Measurements from ENCODE around the gene ABCA1. TPM values are rescaled to one million over a fixed set of nuclear protein-coding genes. Genes with fewer than 3 reads are reported as not detected.

ABCA1 gene
- total RNA-seq, 1 donor from 2014 or later, result 21.9 TPM

DNA sequence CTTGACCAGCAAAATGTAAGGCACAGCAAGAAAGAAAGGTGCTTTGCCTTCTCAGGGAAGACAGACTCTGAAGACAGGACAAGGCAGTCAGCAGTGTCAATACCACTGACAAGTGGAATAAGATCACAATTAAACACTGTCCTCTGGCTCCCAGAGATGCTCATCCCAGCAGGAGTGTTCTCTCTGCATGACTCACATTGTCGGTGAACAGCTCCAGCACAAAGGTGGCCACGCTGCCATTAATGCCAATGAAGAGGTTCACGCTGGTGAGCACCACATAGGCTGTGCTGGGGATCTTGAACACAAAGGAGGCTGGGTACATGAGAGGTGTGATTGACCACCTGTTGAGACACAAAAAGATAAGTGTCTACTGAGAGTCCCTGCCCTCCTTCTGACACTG is 132.1 kb downstream of the ABCA1 start:
- no peaks in the 10 kb centered on the region for H3K36me3 ChIP-seq (ENCODE audit: control insufficient read depth, insufficient read depth, low read length)

DNA sequence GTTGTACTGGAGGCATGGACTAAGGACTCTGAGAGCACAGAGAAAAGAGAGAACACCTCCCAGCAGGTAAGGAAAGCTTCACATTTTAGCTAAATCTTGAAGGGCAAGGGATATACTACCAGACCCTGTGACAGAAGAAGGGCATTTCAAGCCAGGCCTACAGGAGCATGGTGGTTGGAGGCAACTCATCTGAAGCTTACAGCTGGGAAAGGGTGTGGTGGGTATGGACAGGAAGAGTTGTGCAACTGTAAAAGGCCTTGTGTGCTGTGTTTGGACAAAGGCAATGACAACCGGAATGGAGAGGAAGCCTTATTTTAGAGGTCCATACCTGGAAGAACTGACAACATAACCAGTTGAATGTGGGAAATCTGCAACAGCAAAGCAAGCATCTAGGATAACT is 132.9 kb downstream of the ABCA1 start:
- Histone ChIP-seq H3K27me3 (ENCODE audit: control insufficient read depth, insufficient read depth, low read length) (no peaks in the 10 kb centered on the region), H3K4me3 (ENCODE audit: low read depth, low read length) (no peak overlapping the region), H3K36me3 (ENCODE audit: control insufficient read depth, insufficient read depth, low read length) (no peaks in the 10 kb centered on the region)
- TF ChIP-seq, protein P1, sequence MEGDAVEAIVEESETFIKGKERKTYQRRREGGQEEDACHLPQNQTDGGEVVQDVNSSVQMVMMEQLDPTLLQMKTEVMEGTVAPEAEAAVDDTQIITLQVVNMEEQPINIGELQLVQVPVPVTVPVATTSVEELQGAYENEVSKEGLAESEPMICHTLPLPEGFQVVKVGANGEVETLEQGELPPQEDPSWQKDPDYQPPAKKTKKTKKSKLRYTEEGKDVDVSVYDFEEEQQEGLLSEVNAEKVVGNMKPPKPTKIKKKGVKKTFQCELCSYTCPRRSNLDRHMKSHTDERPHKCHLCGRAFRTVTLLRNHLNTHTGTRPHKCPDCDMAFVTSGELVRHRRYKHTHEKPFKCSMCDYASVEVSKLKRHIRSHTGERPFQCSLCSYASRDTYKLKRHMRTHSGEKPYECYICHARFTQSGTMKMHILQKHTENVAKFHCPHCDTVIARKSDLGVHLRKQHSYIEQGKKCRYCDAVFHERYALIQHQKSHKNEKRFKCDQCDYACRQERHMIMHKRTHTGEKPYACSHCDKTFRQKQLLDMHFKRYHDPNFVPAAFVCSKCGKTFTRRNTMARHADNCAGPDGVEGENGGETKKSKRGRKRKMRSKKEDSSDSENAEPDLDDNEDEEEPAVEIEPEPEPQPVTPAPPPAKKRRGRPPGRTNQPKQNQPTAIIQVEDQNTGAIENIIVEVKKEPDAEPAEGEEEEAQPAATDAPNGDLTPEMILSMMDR (IDR thresholded peaks at IDR 0.05; ENCODE audit: insufficient read depth, low read length, poor library complexity, severe bottlenecking), result no peak
- no peak for DNase-seq (ENCODE audit: low read depth)

More for the DNA sequence above, 132.1 kb downstream of the ABCA1 start:
- H3K4me3 ChIP-seq (ENCODE audit: low read depth, low read length), result no peak overlapping the region
- TF ChIP-seq, protein P1 (IDR thresholded peaks at IDR 0.05; ENCODE audit: insufficient read depth, low read length, poor library complexity, severe bottlenecking), result no peak
- no peaks in the 10 kb centered on the region for H3K27me3 ChIP-seq (ENCODE audit: control insufficient read depth, insufficient read depth, low read length)
- no peak for DNase-seq (ENCODE audit: low read depth)

DNA sequence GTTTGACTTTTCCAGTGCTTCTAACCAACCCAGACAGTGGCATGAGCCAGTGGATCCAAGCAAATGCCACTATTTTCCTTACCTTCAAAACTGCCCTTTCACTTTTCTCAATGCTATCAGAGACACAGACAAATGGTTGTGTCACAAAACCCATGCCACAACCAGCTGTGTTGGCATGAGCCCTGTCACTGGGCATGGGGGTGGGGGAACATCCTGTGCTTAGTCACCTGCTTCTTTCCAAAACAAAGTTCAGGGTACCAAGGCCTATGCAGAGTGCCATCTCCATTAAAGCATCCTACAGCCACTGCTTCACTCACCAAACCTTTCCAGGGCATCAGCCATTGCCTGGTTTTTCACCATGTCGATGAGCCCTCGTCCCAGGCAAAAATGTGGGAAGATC is 133.9 kb downstream of the ABCA1 start:
- Histone ChIP-seq H3K4me3 (ENCODE audit: low read depth, low read length) (no peak overlapping the region), H3K36me3 (ENCODE audit: control insufficient read depth, insufficient read depth, low read length) (peaks cover 1% of the 10 kb centered on the region), H3K27me3 (ENCODE audit: control insufficient read depth, insufficient read depth, low read length) (no peaks in the 10 kb centered on the region)
- TF ChIP-seq, protein P1 (IDR thresholded peaks at IDR 0.05; ENCODE audit: insufficient read depth, low read length, poor library complexity, severe bottlenecking), result no peak
- DNase-seq (ENCODE audit: low read depth), result no peak

DNA sequence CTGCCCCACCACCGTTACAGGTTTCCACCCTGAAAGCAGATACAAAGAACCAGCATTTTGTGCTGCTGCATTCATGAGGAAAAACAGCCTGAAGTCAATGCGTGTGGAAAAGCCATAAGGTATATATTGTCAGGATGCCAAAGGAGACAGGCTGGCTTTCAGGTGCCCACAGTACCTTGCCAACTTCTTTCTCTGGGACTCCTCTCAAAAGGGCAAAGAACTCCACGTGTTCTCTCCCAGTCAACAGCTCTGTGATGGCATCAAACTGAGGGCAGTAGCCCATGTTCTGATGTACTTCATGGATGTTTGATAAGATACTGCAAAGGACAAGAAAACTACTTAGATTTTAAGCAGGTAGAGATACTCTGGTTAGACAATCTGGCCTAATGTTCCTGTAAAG is 139.7 kb downstream of the ABCA1 start:
- TF ChIP-seq, protein P1 (IDR thresholded peaks at IDR 0.05; ENCODE audit: insufficient read depth, low read length, poor library complexity, severe bottlenecking), result no peak
- H3K36me3 ChIP-seq (ENCODE audit: control insufficient read depth, insufficient read depth, low read length), result peaks cover 3% of the 10 kb centered on the region
- no peak for DNase-seq (ENCODE audit: low read depth)
- no peaks in the 10 kb centered on the region for H3K27me3 ChIP-seq (ENCODE audit: control insufficient read depth, insufficient read depth, low read length)
- no peak overlapping the region for H3K4me3 ChIP-seq (ENCODE audit: low read depth, low read length)

DNA sequence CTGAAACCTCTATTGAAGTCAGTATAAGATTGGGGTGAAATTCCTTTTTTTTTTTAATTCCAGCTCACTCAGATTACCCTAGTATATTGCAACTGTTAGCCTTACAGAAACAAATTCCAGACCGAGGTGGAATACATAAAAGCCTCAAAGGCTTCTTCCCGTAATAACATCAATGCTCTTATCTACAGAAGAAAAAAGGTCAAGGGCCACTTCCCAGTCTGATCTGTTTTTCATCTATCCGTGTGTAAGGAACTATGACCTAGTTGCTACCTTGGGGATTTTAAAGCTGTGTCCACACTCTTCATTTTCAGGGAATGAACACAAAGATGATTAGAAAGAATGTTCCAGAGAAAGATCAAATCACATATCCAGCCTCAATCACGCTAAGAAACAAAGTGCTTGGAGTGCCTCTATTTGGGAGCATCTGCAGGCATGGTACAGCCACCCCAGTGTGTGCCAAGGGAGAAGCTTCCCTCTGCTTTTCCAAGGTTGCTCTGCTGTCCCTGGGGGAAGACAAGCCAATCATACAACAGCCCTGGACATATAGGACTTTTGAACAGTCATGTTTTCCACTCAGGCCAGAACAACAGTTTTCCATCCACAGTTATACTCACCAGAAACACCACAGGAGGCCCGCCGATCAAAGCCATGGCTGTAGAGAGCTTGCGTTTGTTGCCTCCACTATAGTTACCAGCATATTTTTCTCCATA is 140.5 kb downstream of the ABCA1 start:
- H3K4me3 ChIP-seq (ENCODE audit: low read depth, low read length), result no peak overlapping the region
- no peak for DNase-seq (ENCODE audit: low read depth)
- no peaks in the 10 kb centered on the region for H3K27me3 ChIP-seq (ENCODE audit: control insufficient read depth, insufficient read depth, low read length)
- peaks cover 3% of the 10 kb centered on the region for H3K36me3 ChIP-seq (ENCODE audit: control insufficient read depth, insufficient read depth, low read length)
- TF ChIP-seq, protein P1 (IDR thresholded peaks at IDR 0.05; ENCODE audit: insufficient read depth, low read length, poor library complexity, severe bottlenecking), result no peak

DNA sequence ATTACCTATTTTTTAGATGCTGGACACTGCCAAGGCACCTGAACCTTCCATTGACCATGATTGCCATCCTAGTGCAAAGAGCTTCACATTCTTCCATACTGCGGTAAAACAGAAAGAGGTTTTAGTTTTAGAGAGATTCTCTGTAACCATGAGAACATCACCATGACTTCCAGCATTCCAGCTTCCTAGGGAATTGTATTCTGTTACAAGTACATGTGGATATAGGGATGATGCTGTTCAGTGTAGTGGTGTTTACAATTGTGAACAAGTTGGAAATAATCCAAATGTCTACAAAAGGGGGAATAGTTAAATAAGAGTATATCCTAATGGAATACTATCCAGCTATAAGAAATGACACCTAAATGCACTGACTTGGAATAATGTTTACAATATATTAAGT is 141.7 kb downstream of the ABCA1 start:
- no peak for DNase-seq (ENCODE audit: low read depth)
- TF ChIP-seq, protein P1 (IDR thresholded peaks at IDR 0.05; ENCODE audit: insufficient read depth, low read length, poor library complexity, severe bottlenecking), result no peak
- peaks cover 3% of the 10 kb centered on the region for H3K36me3 ChIP-seq (ENCODE audit: control insufficient read depth, insufficient read depth, low read length)
- H3K4me3 ChIP-seq (ENCODE audit: low read depth, low read length), result no peak overlapping the region
- no peaks in the 10 kb centered on the region for H3K27me3 ChIP-seq (ENCODE audit: control insufficient read depth, insufficient read depth, low read length)

Measured in kidney epithelial cell (primary cell).